Adrenal gland (tissue), 5 donors: ENCODE measurements around the gene MEIS3.

Experiments
- POLR2A ChIP-seq, 2 donors: fragments of 450-650 bp; IDR thresholded peaks; one replicate each; pipeline ENCODE4 v1.6.1; 2017; ENCODE audit warnings: antibody characterized with exemption in 2 of 2, mild to moderate bottlenecking in 2 of 2, moderate library complexity in 1 of 2
- TF ChIP-seq, protein P1 (sequence below), 6 experiments: fragments of 450-650 bp in 4 of 6; fragments of 200-600 bp in 2 of 6; sonication (generic) in 1 of 6; IDR thresholded peaks; 1 replicate in 5 of 6; 2 replicates in 1 of 6; pipeline versions ENCODE4 v1.5.1 to v1.8.0; 2016 to 2021; ENCODE audit warnings: antibody characterized with exemption in 6 of 6, mild to moderate bottlenecking in 2 of 6, moderate library complexity in 1 of 6
- donor health status: DM: no; HTN: no; CAD: no.

- TF ChIP-seq, protein P1, sequence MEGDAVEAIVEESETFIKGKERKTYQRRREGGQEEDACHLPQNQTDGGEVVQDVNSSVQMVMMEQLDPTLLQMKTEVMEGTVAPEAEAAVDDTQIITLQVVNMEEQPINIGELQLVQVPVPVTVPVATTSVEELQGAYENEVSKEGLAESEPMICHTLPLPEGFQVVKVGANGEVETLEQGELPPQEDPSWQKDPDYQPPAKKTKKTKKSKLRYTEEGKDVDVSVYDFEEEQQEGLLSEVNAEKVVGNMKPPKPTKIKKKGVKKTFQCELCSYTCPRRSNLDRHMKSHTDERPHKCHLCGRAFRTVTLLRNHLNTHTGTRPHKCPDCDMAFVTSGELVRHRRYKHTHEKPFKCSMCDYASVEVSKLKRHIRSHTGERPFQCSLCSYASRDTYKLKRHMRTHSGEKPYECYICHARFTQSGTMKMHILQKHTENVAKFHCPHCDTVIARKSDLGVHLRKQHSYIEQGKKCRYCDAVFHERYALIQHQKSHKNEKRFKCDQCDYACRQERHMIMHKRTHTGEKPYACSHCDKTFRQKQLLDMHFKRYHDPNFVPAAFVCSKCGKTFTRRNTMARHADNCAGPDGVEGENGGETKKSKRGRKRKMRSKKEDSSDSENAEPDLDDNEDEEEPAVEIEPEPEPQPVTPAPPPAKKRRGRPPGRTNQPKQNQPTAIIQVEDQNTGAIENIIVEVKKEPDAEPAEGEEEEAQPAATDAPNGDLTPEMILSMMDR (IDR thresholded peaks at IDR 0.05) = no peak
- no peak for TF ChIP-seq POLR2A (IDR thresholded peaks at IDR 0.05)
Measured at GRCh38 chr19:47381121-47381520, 38.2 kb downstream of the MEIS3 start.
